ENCODE results near the gene EDAR.

EDAR gene

DNA sequence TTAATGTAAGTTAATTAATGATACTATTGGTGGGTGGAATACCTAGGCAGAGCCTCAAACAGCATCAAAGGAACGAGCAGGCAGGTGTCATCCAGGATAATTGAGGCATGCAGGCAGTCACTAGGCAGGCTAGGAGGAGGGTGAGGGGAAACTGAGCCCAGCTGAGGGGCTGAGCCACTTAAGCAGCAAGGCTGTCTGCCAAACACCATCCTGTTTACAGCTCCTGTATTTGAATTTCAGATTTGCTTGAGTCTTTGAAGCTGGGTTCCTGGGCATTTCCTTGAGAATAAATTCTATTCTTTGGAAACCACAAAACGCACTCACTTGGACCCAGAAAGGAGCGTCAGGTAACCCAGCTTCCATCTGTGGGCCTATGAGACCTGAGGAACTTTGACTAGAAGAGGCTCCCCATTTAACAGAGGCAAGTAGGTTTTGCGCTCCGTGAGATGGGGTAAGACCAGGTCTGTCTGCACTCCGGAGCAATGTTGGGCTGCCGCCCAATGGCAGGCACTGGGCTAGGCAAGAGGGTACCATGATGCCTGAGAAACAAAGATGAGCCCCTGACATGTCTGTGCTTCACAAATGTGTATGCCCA is 2.0 kb downstream of the EDAR start:
- no peak overlapping the region for H3K4me3 ChIP-seq
- DNase-seq (ENCODE audit: low spot score in 2 of 2): no peak
- in situ Hi-C loops (cut with MboI; ENCODE audit: low sequenced_read_pairs): no loop called here
- no peaks in the 10 kb centered on the region for H3K36me3 ChIP-seq (replicated peaks)
- peaks cover 26% of the 10 kb centered on the region for H3K27me3 ChIP-seq (ENCODE audit: low read depth)
- H3K4me1 ChIP-seq: no peaks in the 10 kb centered on the region
- no peaks in the 10 kb centered on the region for H3K9me3 ChIP-seq

DNA sequence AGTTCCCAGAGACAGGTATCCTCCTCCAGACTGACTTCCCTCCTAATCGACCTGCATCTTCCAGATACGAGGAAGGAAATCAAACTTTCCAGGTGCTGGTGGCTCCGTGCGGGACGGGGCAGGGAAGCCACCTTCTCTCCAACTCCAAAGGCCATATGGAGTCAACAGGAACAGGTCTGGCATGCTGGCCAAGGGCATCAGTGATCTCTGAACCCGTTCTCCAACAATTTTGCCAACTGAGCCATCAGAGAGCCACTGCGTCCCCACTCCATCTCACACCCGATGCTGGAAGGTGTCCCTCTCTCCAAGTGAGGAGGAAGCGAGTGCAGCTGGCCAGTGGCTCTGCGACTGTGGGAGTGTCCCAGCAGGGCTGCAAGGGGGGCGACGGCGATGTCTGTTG is 5.4 kb downstream of the EDAR start:
- Histone ChIP-seq H3K9me3 (no peaks in the 10 kb centered on the region), H3K27me3 (ENCODE audit: low read depth) (peaks cover 17% of the 10 kb centered on the region), H3K36me3 (replicated peaks) (no peaks in the 10 kb centered on the region), H3K4me3 (no peak overlapping the region), H3K4me1 (no peaks in the 10 kb centered on the region)
- in situ Hi-C loops (cut with MboI; ENCODE audit: low sequenced_read_pairs): no loop called here
- DNase-seq (ENCODE audit: low spot score in 2 of 2): no peak

GRCh38 chr2:108983061-108983460 is 6.0 kb downstream of the EDAR start:
- Histone ChIP-seq H3K4me3 (no peak overlapping the region), H3K4me1 (no peaks in the 10 kb centered on the region), H3K9me3 (no peaks in the 10 kb centered on the region), H3K36me3 (replicated peaks) (no peaks in the 10 kb centered on the region), H3K27me3 (ENCODE audit: low read depth) (peaks cover 15% of the 10 kb centered on the region)
- in situ Hi-C loops (cut with MboI; ENCODE audit: low sequenced_read_pairs): no loop called here
- no peak for DNase-seq (ENCODE audit: low spot score in 2 of 2)

DNA sequence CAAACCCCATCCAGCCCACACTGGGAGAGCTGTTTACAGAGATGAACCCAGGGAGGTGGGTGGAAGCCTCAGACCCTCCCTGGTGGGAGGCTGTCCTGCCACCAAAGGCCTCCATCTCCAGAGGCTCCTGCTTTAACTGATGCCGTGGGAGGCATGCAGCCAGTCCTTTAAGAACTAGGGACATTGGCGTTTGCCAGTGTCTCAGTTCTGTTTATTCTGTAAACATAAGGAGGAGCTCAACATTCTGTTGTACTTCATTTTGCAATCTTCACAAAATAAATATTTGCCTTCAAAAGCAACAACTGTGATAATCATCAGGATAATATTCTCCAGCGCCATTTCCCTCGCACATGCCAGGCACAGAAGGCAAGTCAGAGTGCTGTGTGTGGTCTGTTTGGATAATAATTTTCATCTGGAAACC is 6.8 kb downstream of the EDAR start:
- in situ Hi-C loops (cut with MboI; ENCODE audit: low sequenced_read_pairs): no loop called here
- H3K27me3 ChIP-seq (ENCODE audit: low read depth): peaks cover 13% of the 10 kb centered on the region; the same call in 1 of the 2 replicates
- DNase-seq (ENCODE audit: low spot score in 2 of 2): no peak

GRCh38 chr2:108981846-108982245 is 7.2 kb downstream of the EDAR start:
- Histone ChIP-seq H3K36me3 (replicated peaks) (no peaks in the 10 kb centered on the region), H3K27me3 (ENCODE audit: low read depth) (peaks cover 13% of the 10 kb centered on the region; the same call in 1 of the 2 replicates), H3K9me3 (no peaks in the 10 kb centered on the region), H3K4me1 (no peaks in the 10 kb centered on the region), H3K4me3 (no peak overlapping the region)
- DNase-seq (ENCODE audit: low spot score in 2 of 2): no peak
- in situ Hi-C loops (cut with MboI; ENCODE audit: low sequenced_read_pairs): no loop called here

More for the DNA sequence above, 6.8 kb downstream of the EDAR start:
- Histone ChIP-seq H3K4me3 (no peak overlapping the region), H3K36me3 (replicated peaks) (no peaks in the 10 kb centered on the region), H3K4me1 (no peaks in the 10 kb centered on the region), H3K9me3 (no peaks in the 10 kb centered on the region)

DNA sequence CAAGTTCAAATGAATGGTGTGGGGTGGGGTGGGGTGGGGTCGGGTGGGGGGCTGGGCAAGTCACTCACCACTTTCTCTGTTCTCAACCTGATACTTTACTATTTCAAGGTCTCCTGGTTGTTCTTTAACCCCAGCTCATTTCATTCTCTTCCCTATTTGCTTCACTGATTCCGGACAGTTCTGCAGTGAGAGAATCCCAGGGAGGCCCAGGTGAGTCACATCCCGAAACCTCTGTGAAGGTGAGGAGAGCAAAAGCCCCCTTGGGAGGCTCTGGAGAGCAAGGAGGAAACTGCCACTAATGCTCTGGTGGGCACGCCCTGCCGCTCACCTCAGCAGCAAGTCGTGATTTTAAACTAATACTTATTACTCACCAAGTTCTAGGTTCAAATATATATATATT is 8.9 kb downstream of the EDAR start:
- Histone ChIP-seq H3K4me3 (no peak overlapping the region), H3K27me3 (ENCODE audit: low read depth) (peaks cover 13% of the 10 kb centered on the region; the same call in 1 of the 2 replicates), H3K9me3 (no peaks in the 10 kb centered on the region), H3K36me3 (replicated peaks) (no peaks in the 10 kb centered on the region), H3K4me1 (no peaks in the 10 kb centered on the region)
- DNase-seq (ENCODE audit: low spot score in 2 of 2): no peak
- in situ Hi-C loops (cut with MboI; ENCODE audit: low sequenced_read_pairs): no loop called here

- Histone ChIP-seq H3K4me1 (no peaks in the 10 kb centered on the region), H3K9me3 (no peaks in the 10 kb centered on the region), H3K27me3 (ENCODE audit: low read depth) (peaks cover 13% of the 10 kb centered on the region; the same call in 1 of the 2 replicates), H3K36me3 (replicated peaks) (no peaks in the 10 kb centered on the region), H3K4me3 (no peak overlapping the region)
- no peak for DNase-seq (ENCODE audit: low spot score in 2 of 2)
- in situ Hi-C loops (cut with MboI; ENCODE audit: low sequenced_read_pairs): no loop called here
Observed at GRCh38 chr2:108979461-108979860, 9.6 kb downstream of the EDAR start.

- in situ Hi-C loops (cut with MboI; ENCODE audit: low sequenced_read_pairs): no loop called here
- no peak for DNase-seq (ENCODE audit: low spot score in 2 of 2)
- peaks cover 13% of the 10 kb centered on the region; the same call in 1 of the 2 replicates for H3K27me3 ChIP-seq (ENCODE audit: low read depth)
Observed at GRCh38 chr2:108978709-108979111, 10.3 kb downstream of the EDAR start.

DNA sequence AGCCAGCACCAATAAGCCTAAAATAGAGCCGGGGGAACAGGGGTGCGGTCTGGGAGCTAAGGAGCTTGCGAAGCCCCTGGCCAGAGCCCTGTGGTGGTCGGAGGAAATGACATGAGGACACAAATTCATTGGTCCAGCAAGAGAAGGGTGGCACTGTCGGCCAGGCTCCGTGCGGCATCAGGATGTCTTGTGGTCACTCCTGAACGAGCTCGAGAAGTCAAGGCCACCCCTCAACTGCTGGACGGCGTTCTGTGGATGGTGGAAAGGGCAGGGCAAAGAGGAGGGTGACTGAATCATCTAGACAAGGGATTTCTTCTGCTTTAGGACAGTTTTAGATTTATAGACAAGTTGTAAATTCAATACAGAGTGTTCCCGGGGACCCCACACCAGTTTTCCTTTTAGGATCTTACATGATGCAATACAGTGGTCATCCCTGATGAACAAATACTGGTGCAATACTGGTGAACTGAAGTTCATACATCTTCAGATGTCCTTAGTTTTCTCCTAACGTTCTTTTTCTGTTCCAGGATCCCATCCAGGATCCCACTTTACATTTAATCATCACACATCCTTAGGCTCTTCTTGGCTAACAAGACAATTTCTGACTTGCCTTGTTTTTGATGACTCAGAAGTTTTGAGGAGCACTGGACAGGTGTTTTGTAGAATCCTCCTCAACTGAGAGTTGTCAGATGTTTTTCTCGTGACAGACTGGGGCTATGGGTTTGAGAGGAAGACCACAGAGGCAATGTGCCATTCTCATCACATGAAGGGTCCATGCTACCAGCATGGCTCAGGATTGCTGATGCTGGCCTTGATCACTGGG is 13.2 kb downstream of the EDAR start:
- DNase-seq (ENCODE audit: low spot score in 2 of 2): no peak
- no peaks in the 10 kb centered on the region for H3K9me3 ChIP-seq
- in situ Hi-C loops (cut with MboI; ENCODE audit: low sequenced_read_pairs): no loop called here
- H3K4me3 ChIP-seq: no peak overlapping the region
- H3K27me3 ChIP-seq (ENCODE audit: low read depth): peaks cover 6% of the 10 kb centered on the region; the same call in 1 of the 2 replicates
- no peaks in the 10 kb centered on the region for H3K4me1 ChIP-seq
- no peaks in the 10 kb centered on the region for H3K36me3 ChIP-seq (replicated peaks)

More at GRCh38 chr2:108978709-108979111, 10.3 kb downstream of the EDAR start:
- Histone ChIP-seq H3K9me3 (no peaks in the 10 kb centered on the region), H3K36me3 (replicated peaks) (no peaks in the 10 kb centered on the region), H3K4me3 (no peak overlapping the region), H3K4me1 (no peaks in the 10 kb centered on the region)

DNA sequence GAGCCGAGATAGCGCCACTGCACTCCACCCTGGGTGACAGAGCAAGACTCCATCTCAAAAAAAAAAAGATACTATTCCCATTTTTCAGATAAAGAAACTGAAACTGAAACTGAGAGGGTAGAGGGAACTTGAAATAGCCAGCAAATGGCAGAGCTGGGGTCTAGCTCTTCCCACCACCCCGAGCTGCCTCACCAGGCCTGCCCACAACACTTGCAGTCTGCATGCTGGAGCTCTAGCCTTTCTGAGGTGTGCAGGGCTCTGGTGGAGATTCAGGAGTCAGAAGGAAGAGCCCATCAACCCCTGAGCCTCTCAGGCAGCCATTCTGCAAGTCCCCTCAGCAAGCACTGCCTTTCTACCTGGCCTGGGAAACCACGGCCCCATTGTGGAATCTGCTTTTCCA is 14.3 kb downstream of the EDAR start:
- peaks cover 6% of the 10 kb centered on the region; the same call in 1 of the 2 replicates for H3K27me3 ChIP-seq (ENCODE audit: low read depth)
- no peak for DNase-seq (ENCODE audit: low spot score in 2 of 2)
- no peaks in the 10 kb centered on the region for H3K9me3 ChIP-seq
- no peaks in the 10 kb centered on the region for H3K4me1 ChIP-seq
- H3K36me3 ChIP-seq (replicated peaks): no peaks in the 10 kb centered on the region
- no peak overlapping the region for H3K4me3 ChIP-seq
- in situ Hi-C loops (cut with MboI; ENCODE audit: low sequenced_read_pairs): no loop called here

DNA sequence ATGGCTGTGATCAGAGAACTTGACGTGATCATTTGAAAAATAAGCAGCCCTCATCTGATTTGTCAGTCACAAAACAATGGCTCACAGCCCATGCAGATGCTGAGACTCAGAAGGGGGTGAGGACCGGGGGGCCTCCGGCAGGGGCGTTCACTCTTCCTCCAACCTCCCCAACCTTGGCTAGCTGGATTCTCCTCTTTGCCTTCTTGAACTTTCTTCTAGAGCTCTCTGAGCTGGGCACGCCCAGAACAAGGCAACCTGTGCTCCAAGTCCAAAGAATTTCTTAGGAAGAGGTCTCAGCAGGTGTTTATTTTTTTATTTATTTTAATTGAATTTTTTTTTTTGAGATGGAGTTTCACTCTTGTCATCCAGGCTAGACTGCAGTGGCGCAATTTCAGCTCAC is 16.4 kb downstream of the EDAR start:
- H3K27me3 ChIP-seq (ENCODE audit: low read depth): no peaks in the 10 kb centered on the region
- no peaks in the 10 kb centered on the region for H3K36me3 ChIP-seq (replicated peaks)
- no peak for DNase-seq (ENCODE audit: low spot score in 2 of 2)
- H3K4me1 ChIP-seq: no peaks in the 10 kb centered on the region
- in situ Hi-C loops (cut with MboI; ENCODE audit: low sequenced_read_pairs): no loop called here
- H3K4me3 ChIP-seq: no peak overlapping the region
- H3K9me3 ChIP-seq: no peaks in the 10 kb centered on the region

GRCh38 chr2:108971661-108972566 is 17.1 kb downstream of the EDAR start:
- Histone ChIP-seq H3K27me3 (ENCODE audit: low read depth) (no peaks in the 10 kb centered on the region), H3K36me3 (replicated peaks) (no peaks in the 10 kb centered on the region), H3K4me3 (no peak overlapping the region), H3K9me3 (no peaks in the 10 kb centered on the region), H3K4me1 (no peaks in the 10 kb centered on the region)
- DNase-seq (ENCODE audit: low spot score in 2 of 2): no peak
- in situ Hi-C loops (cut with MboI; ENCODE audit: low sequenced_read_pairs): no loop called here

DNA sequence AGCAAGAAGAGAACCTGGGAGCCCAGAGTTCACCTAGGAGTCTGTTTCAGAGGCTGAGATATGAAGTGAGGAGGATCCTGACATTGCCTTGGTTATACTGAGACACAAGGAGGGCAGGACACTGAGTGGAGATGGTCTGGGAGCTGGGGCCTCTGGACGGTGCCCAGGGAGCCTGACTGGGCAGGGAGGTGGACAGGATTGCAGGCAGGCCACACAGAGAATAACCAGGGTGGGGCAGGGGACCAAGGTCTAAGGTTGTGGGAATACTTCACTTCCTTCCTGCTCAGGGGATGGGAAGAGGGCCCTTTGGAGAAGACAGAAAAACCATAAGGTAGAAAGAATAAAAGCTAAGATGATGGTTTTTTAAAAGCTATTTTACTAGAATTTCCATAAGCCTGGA is 18.7 kb downstream of the EDAR start:
- no peaks in the 10 kb centered on the region for H3K36me3 ChIP-seq (replicated peaks)
- in situ Hi-C loops (cut with MboI; ENCODE audit: low sequenced_read_pairs): no loop called here
- DNase-seq (ENCODE audit: low spot score in 2 of 2): no peak
- H3K4me1 ChIP-seq: no peaks in the 10 kb centered on the region
- H3K27me3 ChIP-seq (ENCODE audit: low read depth): no peaks in the 10 kb centered on the region
- no peak overlapping the region for H3K4me3 ChIP-seq
- no peaks in the 10 kb centered on the region for H3K9me3 ChIP-seq
